Esophagus squamous epithelium (tissue), 5 donors: ENCODE results near the gene KRCC1. TPM values are rescaled to one million over a fixed set of nuclear protein-coding genes. Genes with fewer than 3 reads are reported as not detected.

Experiments used
- DNase-seq: peaks from one replicate; lab custom pipeline; 2025; lab: John Stamatoyannopoulos, UW
- H3K27ac ChIP-seq, 4 donors: fragments of 200-600 bp; sonication (generic); one replicate each; pipeline ENCODE4 v1.5.1; 2016 to 2019; ENCODE audit warnings: mild to moderate bottlenecking in 1 of 4
- H3K27me3 ChIP-seq, 4 donors: fragments of 200-600 bp; sonication (generic); 1 replicate in 3 of 4; 2 replicates in 1 of 4; pipeline versions ENCODE4 v1.5.1 to v1.6.0; 2017 to 2021; ENCODE audit warnings: antibody characterized with exemption in 1 of 4
- H3K36me3 ChIP-seq, 3 donors: fragments of 200-600 bp; sonication (generic); one replicate each; pipeline ENCODE4 v1.5.1; 2016 to 2019
- H3K4me1 ChIP-seq, 3 donors: fragments of 200-600 bp; sonication (generic); one replicate each; pipeline ENCODE4 v1.5.1; 2017 to 2019
- H3K4me3 ChIP-seq, 4 donors: fragments of 200-600 bp; sonication (generic); 1 replicate in 3 of 4; 2 replicates in 1 of 4; pipeline ENCODE4 v1.5.1; 2016 to 2019; ENCODE audit warnings: mild to moderate bottlenecking in 2 of 4, moderate library complexity in 1 of 4
- H3K9me3 ChIP-seq, 3 donors: fragments of 200-600 bp; sonication (generic); one replicate each; pipeline ENCODE4 v1.5.1; 2016 to 2019
- CTCF ChIP-seq, 6 experiments: fragments of 450-650 bp in 4 of 6; fragments of 200-600 bp in 2 of 6; sonication (generic) in 2 of 6; IDR thresholded peaks; one replicate each; pipeline ENCODE4 v1.5.1; 2016 to 2019; ENCODE audit warnings: antibody characterized with exemption in 6 of 6, mild to moderate bottlenecking in 4 of 6, moderate library complexity in 4 of 6
- POLR2A ChIP-seq, 4 donors: fragments of 450-650 bp; IDR thresholded peaks; one replicate each; pipeline ENCODE4 v1.6.1; 2017; ENCODE audit warnings: antibody characterized with exemption in 4 of 4, mild to moderate bottlenecking in 4 of 4, moderate library complexity in 3 of 4
- WGBS, 2 donors: methylation state at CpG; one replicate each; pipeline ENCODE4 v1.1.5; 2018; 5-methylcytosine and 5-hydroxymethylcytosine counted together
- intact Hi-C: fragments of 100-400 bp; cut with DNase I; formaldehyde crosslinking; loops from one replicate; pipeline ENCODE4 v1.15.0; 2022
- total RNA-seq, 4 donors: library from RNA; depleted of rRNA; stranded (reverse); fragments of >200 nt; gene quantifications; one replicate each; pipeline ENCODE4 v1.1.0, GENCODE V29; 2016
- donor health status: DM: yes; HTN: yes; CAD: no.

KRCC1 gene
- total RNA-seq, 4 donors from 2014 or later: 11.7 to 28.4 (median 20.1) TPM

GRCh38 chr2:88067189-88067588, 11.6 kb upstream of the KRCC1 start:
- H3K4me3 ChIP-seq: no peak overlapping the region
- no peaks in the 10 kb centered on the region for H3K4me1 ChIP-seq
- DNase-seq: no peak
- H3K27ac ChIP-seq: no peak overlapping the region
- no peaks in the 10 kb centered on the region for H3K36me3 ChIP-seq
- no peaks in the 10 kb centered on the region for H3K27me3 ChIP-seq
- WGBS, 2 donors: 73 to 88% methylated on average over 1 to 3 of the region's 5 CpGs
- H3K9me3 ChIP-seq: no peaks in the 10 kb centered on the region
- no peak for TF ChIP-seq CTCF (IDR thresholded peaks at IDR 0.05)
- no peak for TF ChIP-seq POLR2A (IDR thresholded peaks at IDR 0.05)
- intact Hi-C loops: no loop called here

- no peak for DNase-seq
- H3K4me1 ChIP-seq: no peaks in the 10 kb centered on the region
- WGBS, 2 donors: 70 to 80% methylated on average over 4 of the region's 4 CpGs
- H3K36me3 ChIP-seq: no peaks in the 10 kb centered on the region
- TF ChIP-seq CTCF (IDR thresholded peaks at IDR 0.05): no peak
- TF ChIP-seq POLR2A (IDR thresholded peaks at IDR 0.05): no peak
- H3K27ac ChIP-seq: no peak overlapping the region
- no peaks in the 10 kb centered on the region for H3K27me3 ChIP-seq
- intact Hi-C loops: no loop called here
- H3K9me3 ChIP-seq: no peaks in the 10 kb centered on the region
- no peak overlapping the region for H3K4me3 ChIP-seq
Measured at GRCh38 chr2:88066543-88066942, 11.0 kb upstream of the KRCC1 start.

- Histone ChIP-seq H3K27ac (no peak overlapping the region), H3K4me1 (peaks cover 2 to 9% (median 3%) of the 10 kb centered on the region in 3 donors), H3K27me3 (no peaks in the 10 kb centered on the region), H3K4me3 (no peak overlapping the region), H3K9me3 (no peaks in the 10 kb centered on the region), H3K36me3 (no peaks in the 10 kb centered on the region)
- DNase-seq: no peak
- intact Hi-C loops: no loop called here
- WGBS, 2 donors: 87 to 91% methylated on average over 3 of the region's 3 CpGs
- no peak for TF ChIP-seq POLR2A (IDR thresholded peaks at IDR 0.05)
- TF ChIP-seq CTCF (IDR thresholded peaks at IDR 0.05): no peak
Measured at GRCh38 chr2:88061295-88061694, 5.7 kb upstream of the KRCC1 start.

GRCh38 chr2:88060907-88061275, 5.3 kb upstream of the KRCC1 start:
- no peak overlapping the region for H3K4me3 ChIP-seq
- intact Hi-C loops: no loop called here
- H3K27me3 ChIP-seq: no peaks in the 10 kb centered on the region
- no peaks in the 10 kb centered on the region for H3K36me3 ChIP-seq
- 53 to 77% methylated on average over 2 of the region's 2 CpGs for WGBS, 2 donors
- DNase-seq: no peak
- no peaks in the 10 kb centered on the region for H3K9me3 ChIP-seq
- no peak overlapping the region for H3K27ac ChIP-seq
- H3K4me1 ChIP-seq: peaks cover 5 to 13% (median 7%) of the 10 kb centered on the region in 3 donors
- TF ChIP-seq CTCF (IDR thresholded peaks at IDR 0.05) (no peak), POLR2A (IDR thresholded peaks at IDR 0.05) (no peak)

- Histone ChIP-seq H3K27me3 (no peaks in the 10 kb centered on the region), H3K27ac (no peak overlapping the region), H3K9me3 (no peaks in the 10 kb centered on the region), H3K36me3 (no peaks in the 10 kb centered on the region), H3K4me3 (no peak overlapping the region), H3K4me1 (peaks cover 5 to 14% (median 7%) of the 10 kb centered on the region in 3 donors)
- DNase-seq: no peak
- intact Hi-C loops: loop anchor here (5.0 kb wide), 1 partner anchor 102 kb away; no protein-coding TSS in a partner anchor
- no peak for TF ChIP-seq POLR2A (IDR thresholded peaks at IDR 0.05)
- TF ChIP-seq CTCF (IDR thresholded peaks at IDR 0.05): peak; percentile 57 to 80 (median 66)
- WGBS, 2 donors: 37 to 47% methylated on average over 5 of the region's 5 CpGs
Measured at GRCh38 chr2:88059979-88060906, 4.7 kb upstream of the KRCC1 start.
